SW480 (cell line): Measurements from ENCODE around the gene ARSA.
"Not testable (repeated sequence)": the region's sequence is repeated elsewhere in the genome, so short reads cannot be mapped to it uniquely, and the experiment has no call there.

Source experiments
- DNase-seq: peaks from one replicate; pipeline ENCODE4 v3.0.0-alpha.2; 2016; ENCODE audit warnings: low spot score

Gene ARSA

GRCh38 chr22:50621948-50622722, 5.8 kb downstream of the ARSA start:
- DNase-seq: no peak

DNA sequence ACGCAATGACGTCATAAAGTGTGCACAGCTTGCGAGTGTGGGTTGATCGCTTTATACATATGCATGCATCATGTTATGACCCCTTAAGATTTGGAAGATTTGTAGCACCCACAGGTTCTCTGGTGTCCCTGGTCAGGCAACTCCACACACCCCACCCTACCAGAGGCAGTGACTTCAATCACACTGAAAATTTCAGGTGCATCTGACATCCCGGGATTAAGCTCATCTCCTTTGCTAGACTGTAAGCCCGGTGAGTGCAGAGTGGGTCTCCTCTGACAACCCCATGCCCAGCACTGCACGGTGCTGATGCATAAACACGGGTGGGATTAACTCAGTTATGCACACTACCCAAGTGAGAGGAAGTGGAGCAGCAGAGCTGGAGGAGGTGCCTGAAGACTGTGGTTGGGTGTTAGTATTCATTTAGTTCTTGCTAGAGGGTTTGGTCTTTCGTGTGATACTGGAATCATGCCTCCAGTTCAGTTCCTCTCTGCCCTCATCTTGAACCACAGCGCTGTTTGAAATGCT, 6.5 kb downstream of the ARSA start:
- no peak for DNase-seq

- no peak for DNase-seq
Measured at GRCh38 chr22:50620593-50621355, 7.2 kb downstream of the ARSA start.

GRCh38 chr22:50614296-50614695, 13.7 kb downstream of the ARSA start:
- not testable (repeated sequence) for DNase-seq

DNA sequence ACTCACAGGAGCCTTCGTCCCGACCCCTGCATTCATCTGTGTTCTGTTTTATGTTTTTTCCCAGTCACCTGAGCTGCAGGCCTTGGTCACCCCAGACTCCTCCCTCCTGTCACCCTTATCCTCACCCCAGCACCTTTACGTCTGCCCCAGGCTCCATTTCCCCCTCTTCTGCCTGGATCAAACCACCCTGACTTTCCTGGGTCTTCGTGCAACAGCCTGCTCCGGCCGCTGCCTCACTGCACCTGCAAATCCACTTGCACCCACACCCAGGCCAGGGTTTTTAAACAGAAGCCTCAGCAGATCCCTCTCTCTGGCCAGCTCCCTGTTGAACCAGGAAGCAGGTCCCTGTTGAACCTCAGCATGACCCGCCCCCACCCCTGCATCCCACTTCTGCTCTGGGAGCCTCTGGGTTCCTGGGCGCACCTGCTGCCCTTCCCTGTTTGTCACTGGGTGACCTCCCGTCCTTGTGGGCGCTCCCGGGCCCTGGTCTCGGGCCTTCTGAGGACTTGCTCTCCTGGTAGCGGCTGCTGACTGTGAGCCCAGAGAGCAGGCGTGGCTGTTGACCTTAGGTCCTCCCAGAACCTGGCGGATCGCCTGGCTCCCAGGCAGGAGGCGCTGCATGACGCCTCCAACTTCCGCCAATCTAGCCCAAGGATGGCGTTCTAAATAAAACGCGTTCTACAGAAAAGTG, 14.5 kb downstream of the ARSA start:
- no peak for DNase-seq

- no peak for DNase-seq
Measured at GRCh38 chr22:50612528-50613221, 15.3 kb downstream of the ARSA start.

- DNase-seq: no peak
Measured at GRCh38 chr22:50612168-50612527, 15.8 kb downstream of the ARSA start.

GRCh38 chr22:50611341-50612060, 16.5 kb downstream of the ARSA start:
- DNase-seq: no peak

- DNase-seq: no peak
Measured at GRCh38 chr22:50610581-50610980, 17.4 kb downstream of the ARSA start.

DNA sequence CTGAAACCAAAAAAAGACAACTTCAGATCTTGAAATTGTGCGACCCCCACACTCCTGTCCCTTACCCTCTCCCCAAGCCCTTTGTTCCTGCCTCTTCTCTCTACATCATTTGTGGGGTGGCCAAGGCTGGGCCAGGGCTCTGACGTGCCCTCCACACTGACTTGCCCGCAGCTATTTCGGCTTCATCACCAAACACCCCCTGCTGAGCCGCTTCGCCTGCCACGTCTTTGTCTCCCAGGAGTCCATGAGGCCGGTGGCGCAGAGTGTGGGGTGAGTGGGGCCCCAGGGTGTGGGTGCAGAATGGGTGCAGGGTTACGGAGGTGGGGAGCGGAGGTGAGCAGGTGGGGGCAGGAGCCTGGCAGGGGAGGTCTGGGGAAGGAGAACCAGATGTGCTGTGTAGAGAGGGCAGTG, 17.9 kb downstream of the ARSA start:
- DNase-seq: no peak

- DNase-seq: no peak
Measured at GRCh38 chr22:50609599-50609998, 18.4 kb downstream of the ARSA start.

DNA sequence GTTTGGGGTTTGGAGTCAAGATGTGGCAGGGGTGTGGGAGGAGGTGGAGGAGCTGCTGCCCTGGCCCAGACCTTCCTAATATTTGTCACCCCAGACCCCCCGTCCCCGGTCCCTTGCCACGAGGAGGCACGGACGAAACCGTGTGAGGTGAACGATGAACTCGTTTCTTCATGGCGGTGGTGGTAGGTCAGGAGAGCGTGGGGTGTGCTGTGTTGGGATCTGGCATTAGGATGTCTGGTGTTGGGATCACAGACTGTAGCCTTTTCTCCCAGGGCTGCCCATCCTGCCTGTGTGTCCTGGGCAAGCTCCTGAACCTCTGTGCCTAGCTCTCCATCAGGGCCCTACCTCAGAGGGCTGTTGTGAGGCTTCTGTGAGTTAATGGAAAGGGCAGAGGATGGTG, 19.0 kb downstream of the ARSA start:
- DNase-seq: no peak

DNA sequence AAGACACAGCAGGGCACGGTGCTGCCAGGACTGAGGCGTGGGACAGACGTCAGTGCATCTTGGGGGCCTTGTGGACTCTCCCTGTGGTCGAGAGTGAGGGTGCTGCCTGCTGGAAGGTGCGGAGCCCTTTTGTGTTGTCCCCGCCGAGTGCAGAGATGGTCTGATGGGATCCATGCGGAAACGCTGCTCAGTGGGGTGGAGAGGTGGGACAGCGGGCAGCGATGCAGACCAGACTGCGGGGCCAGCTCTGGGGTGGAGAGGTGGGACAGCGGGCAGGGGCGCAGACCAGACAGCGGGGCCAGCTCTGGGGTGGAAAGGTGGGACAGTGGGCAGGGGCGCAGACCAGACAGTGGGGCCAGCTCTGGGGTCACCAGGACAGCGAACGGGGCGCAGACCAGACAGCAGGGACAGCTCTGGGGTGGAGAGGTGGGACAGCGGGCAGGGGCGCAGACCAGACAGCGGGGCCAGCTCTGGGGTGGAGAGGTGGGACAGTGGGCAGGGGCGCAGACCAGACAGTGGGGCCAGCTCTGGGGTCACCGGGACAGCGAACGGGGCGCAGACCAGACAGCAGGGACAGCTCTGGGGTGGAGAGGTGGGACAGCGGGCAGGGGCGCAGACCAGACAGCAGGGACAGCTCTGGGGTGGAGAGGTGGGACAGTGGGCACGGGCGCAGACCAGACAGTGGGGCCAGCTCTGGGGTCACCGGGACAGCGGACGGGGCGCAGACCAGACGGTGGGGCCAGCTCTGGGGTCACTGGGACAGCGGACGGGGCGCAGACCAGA, 19.7 kb downstream of the ARSA start:
- not testable (repeated sequence) for DNase-seq

DNA sequence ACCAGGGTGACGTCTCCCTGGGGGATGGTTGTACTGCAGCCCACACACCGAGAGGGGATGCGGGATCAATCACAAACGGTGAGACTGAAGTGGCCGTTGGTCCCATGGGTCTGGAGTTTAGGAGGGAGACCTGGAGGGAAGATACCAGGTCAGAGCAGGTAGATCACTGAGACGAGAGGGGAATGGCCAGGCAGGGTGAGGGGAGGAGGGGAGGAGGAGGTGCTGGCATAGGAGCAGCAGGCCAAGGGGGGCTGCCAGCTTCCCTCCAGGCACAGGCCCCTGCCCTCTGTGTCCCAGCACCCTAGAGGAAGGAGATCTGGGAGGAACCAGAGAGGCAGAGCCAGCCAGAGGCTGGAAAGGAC, 20.3 kb downstream of the ARSA start:
- DNase-seq: no peak

DNA sequence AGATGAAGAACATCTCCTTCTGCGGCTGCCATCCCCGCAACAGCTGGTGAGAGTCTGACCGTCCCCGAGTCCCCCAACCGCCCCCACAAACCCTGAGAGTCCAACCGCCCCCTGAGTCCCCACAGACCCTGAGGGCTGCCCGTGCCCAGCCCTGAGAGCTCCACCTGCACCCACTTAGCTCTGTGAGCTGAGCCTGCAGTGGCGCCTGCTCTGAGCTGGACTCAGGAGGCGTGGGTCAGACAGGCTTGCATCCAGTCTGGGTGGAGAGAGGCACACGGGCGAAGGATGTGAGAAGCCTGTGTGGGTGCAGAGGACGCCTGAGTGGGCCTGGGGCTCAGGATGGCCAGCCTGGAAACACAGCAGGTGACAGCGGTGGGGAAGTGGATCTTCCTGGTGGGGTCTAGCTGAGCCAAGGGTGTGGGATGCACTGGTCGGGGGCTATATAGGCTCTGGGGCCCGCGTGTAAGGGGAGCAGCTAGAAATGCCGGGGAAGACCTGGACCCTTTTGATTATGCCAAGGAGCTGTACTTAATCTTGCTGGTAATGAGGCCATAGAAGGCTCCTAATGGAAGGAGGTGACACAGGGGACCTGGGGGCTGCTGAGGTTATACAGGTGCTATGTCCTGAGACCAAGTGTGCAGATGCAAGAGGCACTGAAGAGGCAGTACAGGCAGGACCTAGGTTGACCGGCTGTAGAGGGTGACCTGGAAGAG, 20.9 kb downstream of the ARSA start:
- DNase-seq: no peak

DNA sequence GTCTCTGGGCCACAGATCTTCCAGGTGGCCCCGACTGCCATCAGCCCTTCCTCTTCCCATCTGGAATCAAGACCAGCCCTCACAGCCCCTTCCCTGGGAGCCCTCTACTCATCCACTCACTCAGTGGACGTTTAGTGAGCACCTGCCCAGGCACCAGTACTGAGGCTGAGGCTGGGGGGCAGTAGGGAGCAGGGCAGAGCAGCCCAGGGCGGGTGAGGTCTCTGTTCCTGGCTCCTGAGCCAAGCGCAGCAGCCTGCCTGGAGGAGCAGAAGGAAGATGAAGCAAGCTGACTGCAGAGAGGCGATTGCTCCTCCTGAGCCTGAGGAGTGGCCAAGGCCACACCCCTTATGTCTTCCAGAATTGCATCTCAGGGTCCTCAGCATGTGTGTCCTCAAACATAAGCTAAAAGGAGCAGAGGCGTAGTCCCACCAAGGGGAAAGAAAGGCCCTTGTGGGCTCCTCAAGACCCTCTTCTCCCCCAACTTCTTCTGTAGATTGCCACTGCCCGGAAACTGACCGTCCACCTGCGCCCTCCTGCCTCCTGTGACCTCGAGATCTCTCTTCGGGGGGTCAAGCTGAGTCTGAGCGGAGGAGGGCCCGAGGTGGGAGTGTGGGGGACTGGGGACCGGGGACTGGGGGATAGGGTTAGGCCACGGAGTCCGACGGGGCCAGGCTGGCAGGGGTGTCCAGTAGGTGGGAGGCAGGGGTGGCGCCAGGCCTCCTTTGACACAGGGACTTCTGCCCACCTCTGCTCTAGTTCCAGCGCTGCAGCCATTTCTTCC, 21.6 kb downstream of the ARSA start:
- no peak for DNase-seq

- no peak for DNase-seq
Measured at GRCh38 chr22:50605613-50606074, 22.3 kb downstream of the ARSA start.

GRCh38 chr22:50605002-50605612, 22.8 kb downstream of the ARSA start:
- DNase-seq: no peak
